Caco-2 (cell line): ENCODE measurements around the gene UPK3BL2. TPM values are rescaled to one million over a fixed set of nuclear protein-coding genes. Genes with fewer than 3 reads are reported as not detected.
A peak's percentile ranks its signal among the peaks of the same experiment; 100 is the strongest.
"Not testable (repeated sequence)": the region's sequence is repeated elsewhere in the genome, so short reads cannot be mapped to it uniquely, and the experiment has no call there.

Source experiments
- BruUV-seq: library from RNA; stranded (reverse); fragments of 400-500 nt; replicated peaks from 2 replicates; lab custom pipeline; 2021; lab: Mats Ljungman, UMichigan
- CTCF ChIA-PET: fragments of 300-600 bp; sonication (Branson Sonifier 250); formaldehyde crosslinking; loops from one replicate; lab custom pipeline; 2022; ENCODE audit warnings: antibody characterized with exemption; lab: Charles Lee
- POLR2A ChIA-PET: fragments of 300-600 bp; sonication (Branson Sonifier 250); formaldehyde crosslinking; loops from one replicate; lab custom pipeline; 2022; ENCODE audit warnings: antibody characterized with exemption; lab: Charles Lee
- DNase-seq, 2 experiments: peaks; one replicate each; pipeline versions ENCODE4 v3.0.0 to v3.0.0-alpha.2; 2020 to 2022
- H3K27me3 ChIP-seq: replicated peaks from 2 replicates; pipeline ENCODE4 v1.6.0; 2011; ENCODE audit warnings: low read length; ENCODE audit not compliant: control insufficient read depth, insufficient read depth
- H3K36me3 ChIP-seq: 2 replicates; pipeline ENCODE4 v1.5.1; 2011; ENCODE audit warnings: low read length; ENCODE audit not compliant: control insufficient read depth, insufficient read depth
- H3K4me1 ChIP-seq: fragments of 250-450 bp; sonication (Bioruptor Pico); 2 replicates; pipeline ENCODE4 v1.5.1; 2020; ENCODE audit warnings: mild to moderate bottlenecking
- H3K4me3 ChIP-seq: 2 replicates; pipeline ENCODE4 v1.5.1; 2011; ENCODE audit warnings: low read depth, mild to moderate bottlenecking, control low read depth, low read length
- H3K9me3 ChIP-seq: fragments of 250-450 bp; sonication (Bioruptor Pico); 2 replicates; pipeline ENCODE4 v1.5.1; 2020; ENCODE audit warnings: mild to moderate bottlenecking, moderate library complexity
- H3K27ac Mint-ChIP-seq: one replicate; pipeline ENCODE4 v1.8.0; 2022; ENCODE audit warnings: mixed read lengths; ENCODE audit not compliant: unreplicated experiment
- H3K27me3 Mint-ChIP-seq: one replicate; pipeline ENCODE4 v1.8.0; 2022; ENCODE audit warnings: mixed read lengths; ENCODE audit not compliant: insufficient read depth, unreplicated experiment
- H3K36me3 Mint-ChIP-seq: one replicate; pipeline ENCODE4 v1.8.0; 2022; ENCODE audit warnings: mild to moderate bottlenecking, mixed read lengths; ENCODE audit not compliant: insufficient read depth, unreplicated experiment
- H3K4me1 Mint-ChIP-seq: one replicate; pipeline ENCODE4 v1.8.0; 2022; ENCODE audit warnings: low read depth, mixed read lengths; ENCODE audit not compliant: unreplicated experiment
- H3K4me3 Mint-ChIP-seq: one replicate; pipeline ENCODE4 v1.8.0; 2022; ENCODE audit warnings: mild to moderate bottlenecking, moderate library complexity, mixed read lengths; ENCODE audit not compliant: unreplicated experiment
- H3K9me3 Mint-ChIP-seq: one replicate; pipeline ENCODE4 v1.8.0; 2022; ENCODE audit warnings: mixed read lengths; ENCODE audit not compliant: unreplicated experiment
- intact Hi-C: fragments of 100-400 bp; cut with micrococcal nuclease; formaldehyde crosslinking; loops from one replicate; pipeline ENCODE4 v1.10.0; 2022; ENCODE audit not compliant: unreplicated experiment
- total RNA-seq: library from RNA; stranded (reverse); gene quantifications from 2 replicates; pipeline ENCODE4 v1.2.3, GENCODE V29; 2022
- TF ChIP-seq, protein P1 (sequence below), 2 experiments: fragments of 200-600 bp in 1 of 2; IDR thresholded peaks; 1 replicate in 1 of 2; 2 replicates in 1 of 2; pipeline versions ENCODE4 v1.5.1 to v1.8.0; 2011 to 2022; ENCODE audit warnings: antibody characterized with exemption in 1 of 2, control low read depth in 1 of 2, inconsistent platforms in 1 of 2, low read depth in 1 of 2, low read length in 1 of 2, mild to moderate bottlenecking in 1 of 2, moderate library complexity in 1 of 2; ENCODE audit not compliant: insufficient read depth in 1 of 2, severe bottlenecking in 1 of 2, unreplicated experiment in 1 of 2

UPK3BL2 gene
- total RNA-seq, 1 experiment from 2014 or later = 11.2 TPM

DNA sequence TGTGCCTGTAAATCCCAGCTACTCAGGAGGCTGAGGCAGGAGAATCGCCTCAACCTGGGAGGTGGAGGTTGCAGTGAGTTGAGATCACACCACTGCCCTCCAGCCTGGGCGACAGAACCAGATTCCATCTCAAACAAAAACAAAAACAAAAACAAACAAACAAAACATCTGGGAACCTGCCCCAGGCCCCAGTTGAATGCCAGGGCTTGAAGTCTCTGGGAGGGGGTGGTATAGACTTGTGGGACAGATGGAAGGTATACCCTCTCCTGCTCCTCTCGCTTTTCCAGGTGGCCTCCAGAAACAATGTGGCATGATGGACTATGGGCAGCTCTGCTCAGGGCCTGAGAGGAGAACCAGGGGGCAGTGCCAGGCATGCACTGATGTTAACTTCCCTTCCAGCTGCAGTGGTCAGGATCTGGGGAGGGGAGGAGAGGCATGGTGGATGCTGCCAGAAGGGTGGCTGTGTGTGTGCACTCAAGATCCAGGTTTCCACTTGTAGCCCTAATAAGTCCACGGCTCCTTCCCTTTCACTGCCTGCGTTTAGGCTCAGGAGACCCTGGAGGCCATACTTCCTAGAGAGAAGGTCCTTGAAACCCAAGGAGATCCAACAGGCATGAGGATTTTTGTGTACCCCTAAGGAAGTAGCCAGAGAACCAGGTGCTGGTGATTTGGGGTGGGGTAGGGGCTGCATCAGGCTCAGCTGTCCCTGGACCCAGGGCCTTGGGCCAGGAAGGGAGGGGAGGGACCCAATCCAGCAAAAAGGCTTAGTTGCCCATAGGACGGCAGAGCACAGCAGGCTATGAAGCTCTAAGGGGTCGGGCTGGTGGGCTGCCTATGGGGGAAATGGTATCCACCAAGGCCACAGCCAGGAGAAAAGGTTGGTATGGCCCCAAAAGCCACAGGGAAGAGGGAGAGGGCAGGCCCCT, 34.1 kb upstream of the UPK3BL2 start:
- H3K4me1 ChIP-seq, H3K27me3 ChIP-seq, H3K9me3 Mint-ChIP-seq, H3K27me3 Mint-ChIP-seq, CTCF ChIA-PET, H3K36me3 ChIP-seq, H3K4me3 ChIP-seq, H3K27ac Mint-ChIP-seq, POLR2A ChIA-PET, H3K9me3 ChIP-seq, H3K36me3 Mint-ChIP-seq, intact Hi-C loops, BruUV-seq, H3K4me3 Mint-ChIP-seq, H3K4me1 Mint-ChIP-seq: not testable (repeated sequence)
- peak in 1 of 2 experiments; percentile 1 for DNase-seq

DNA sequence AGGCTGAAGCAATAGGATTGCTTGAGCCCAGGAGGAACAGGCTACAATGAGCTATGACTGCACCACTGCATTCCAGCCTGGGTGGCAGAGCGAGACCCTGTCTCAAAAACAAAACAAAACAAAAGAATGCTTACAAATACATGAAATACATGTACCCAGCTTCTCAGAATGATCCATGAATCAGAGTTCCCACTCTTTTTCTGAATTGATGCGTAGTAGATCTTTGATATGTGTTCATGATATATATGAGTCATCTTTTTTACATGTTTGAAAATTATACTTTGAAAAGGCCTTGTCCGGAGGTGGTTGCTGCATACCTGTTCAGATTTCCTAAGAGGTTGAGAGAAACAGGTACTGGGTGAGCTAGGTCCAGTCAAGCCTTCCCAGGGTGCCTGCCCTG, 32.9 kb upstream of the UPK3BL2 start:
- H3K9me3 ChIP-seq, intact Hi-C loops, H3K27ac Mint-ChIP-seq, BruUV-seq, CTCF ChIA-PET, H3K9me3 Mint-ChIP-seq, H3K4me1 ChIP-seq, H3K27me3 ChIP-seq, H3K4me3 ChIP-seq, H3K4me1 Mint-ChIP-seq, H3K4me3 Mint-ChIP-seq, DNase-seq, H3K36me3 ChIP-seq, H3K36me3 Mint-ChIP-seq, POLR2A ChIA-PET, H3K27me3 Mint-ChIP-seq: not testable (repeated sequence)

DNA sequence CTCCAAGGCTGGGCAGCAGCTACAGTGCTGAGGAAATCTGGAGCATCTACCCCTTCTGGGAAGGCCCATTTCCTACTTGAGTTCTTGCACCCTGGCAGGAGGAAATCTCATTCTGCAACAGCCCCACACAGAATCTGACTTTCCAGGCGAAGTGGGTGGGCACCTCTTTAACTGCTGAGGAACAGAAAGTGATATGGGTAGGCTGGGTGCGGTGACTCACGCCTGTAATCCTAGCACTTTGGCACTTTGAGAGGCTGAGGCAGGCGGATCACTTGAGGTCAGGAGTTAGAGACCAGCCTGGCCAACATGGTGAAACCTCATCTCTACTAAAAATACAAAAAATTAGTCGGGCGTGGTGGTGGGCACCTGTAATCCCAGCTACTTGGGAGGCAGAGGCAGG, 31.1 kb upstream of the UPK3BL2 start:
- intact Hi-C loops, BruUV-seq, H3K4me3 ChIP-seq, H3K27me3 ChIP-seq, CTCF ChIA-PET, H3K27me3 Mint-ChIP-seq, H3K4me3 Mint-ChIP-seq, DNase-seq, H3K36me3 ChIP-seq, H3K4me1 ChIP-seq, H3K36me3 Mint-ChIP-seq, H3K9me3 Mint-ChIP-seq, H3K9me3 ChIP-seq, H3K4me1 Mint-ChIP-seq, POLR2A ChIA-PET, H3K27ac Mint-ChIP-seq: not testable (repeated sequence)

DNA sequence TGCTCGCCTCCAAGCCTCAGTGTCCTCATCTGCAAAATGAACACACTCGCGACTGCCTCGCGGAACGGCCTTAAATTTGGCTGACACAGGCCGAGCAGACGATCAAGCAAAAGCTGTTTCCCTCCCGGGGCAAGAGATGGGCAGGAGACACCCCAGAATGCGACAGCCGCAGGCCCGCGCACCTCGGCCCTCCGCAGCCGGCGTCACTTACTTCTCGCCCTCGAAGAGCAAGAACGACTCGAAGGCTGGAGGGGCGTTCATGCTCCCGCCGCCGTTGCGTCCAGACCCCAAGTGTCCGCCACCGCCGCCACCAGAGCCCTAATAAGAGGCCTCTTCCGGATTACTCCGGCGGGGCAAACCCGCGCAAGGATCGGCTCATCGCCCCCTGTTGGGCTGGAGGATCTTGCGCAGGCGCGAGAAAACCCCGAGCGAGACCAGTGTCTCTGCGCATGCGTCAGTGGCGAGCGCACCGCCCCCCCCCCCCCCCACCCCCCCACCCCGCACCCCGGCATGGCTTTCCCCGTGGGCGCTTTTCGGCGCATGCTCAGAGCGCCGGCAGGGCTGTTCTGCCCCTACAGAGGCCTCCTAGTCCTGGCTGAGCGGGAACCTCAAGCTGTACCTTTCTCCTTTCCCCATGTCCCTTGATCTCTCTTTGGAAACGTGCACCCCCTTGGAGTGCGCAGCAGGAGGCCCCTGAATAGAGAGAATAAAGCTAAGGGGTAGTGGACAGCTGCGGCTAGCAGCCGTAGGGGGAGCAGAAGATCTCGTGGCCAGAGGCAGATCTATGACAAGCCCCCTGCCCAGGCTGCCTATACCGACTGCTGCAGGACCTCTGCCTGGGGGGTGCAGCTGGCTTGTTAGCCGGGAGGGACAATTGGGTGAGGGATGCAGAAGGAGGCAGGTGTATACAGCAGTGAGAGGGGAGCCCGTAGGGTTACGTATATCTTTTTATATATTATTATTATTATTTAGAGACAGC, 29.1 kb upstream of the UPK3BL2 start, which contains the start of gene POLR2J3:
TSS of gene POLR2J3 (minus strand) at position 323 of the 979 bp plus-strand sequence. CDS start at position 261, 62 bp downstream.
- TF ChIP-seq, protein P1, sequence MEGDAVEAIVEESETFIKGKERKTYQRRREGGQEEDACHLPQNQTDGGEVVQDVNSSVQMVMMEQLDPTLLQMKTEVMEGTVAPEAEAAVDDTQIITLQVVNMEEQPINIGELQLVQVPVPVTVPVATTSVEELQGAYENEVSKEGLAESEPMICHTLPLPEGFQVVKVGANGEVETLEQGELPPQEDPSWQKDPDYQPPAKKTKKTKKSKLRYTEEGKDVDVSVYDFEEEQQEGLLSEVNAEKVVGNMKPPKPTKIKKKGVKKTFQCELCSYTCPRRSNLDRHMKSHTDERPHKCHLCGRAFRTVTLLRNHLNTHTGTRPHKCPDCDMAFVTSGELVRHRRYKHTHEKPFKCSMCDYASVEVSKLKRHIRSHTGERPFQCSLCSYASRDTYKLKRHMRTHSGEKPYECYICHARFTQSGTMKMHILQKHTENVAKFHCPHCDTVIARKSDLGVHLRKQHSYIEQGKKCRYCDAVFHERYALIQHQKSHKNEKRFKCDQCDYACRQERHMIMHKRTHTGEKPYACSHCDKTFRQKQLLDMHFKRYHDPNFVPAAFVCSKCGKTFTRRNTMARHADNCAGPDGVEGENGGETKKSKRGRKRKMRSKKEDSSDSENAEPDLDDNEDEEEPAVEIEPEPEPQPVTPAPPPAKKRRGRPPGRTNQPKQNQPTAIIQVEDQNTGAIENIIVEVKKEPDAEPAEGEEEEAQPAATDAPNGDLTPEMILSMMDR (IDR thresholded peaks at IDR 0.05; ENCODE audit: insufficient read depth in 1 of 2, low read depth in 1 of 2, low read length in 1 of 2, severe bottlenecking in 1 of 2, unreplicated experiment in 1 of 2) = peak; percentile 61 to 81
- H3K27me3 ChIP-seq, H3K9me3 ChIP-seq, BruUV-seq, H3K27ac Mint-ChIP-seq, intact Hi-C loops, H3K9me3 Mint-ChIP-seq, H3K36me3 ChIP-seq, H3K36me3 Mint-ChIP-seq, H3K4me1 Mint-ChIP-seq, H3K4me1 ChIP-seq, H3K27me3 Mint-ChIP-seq: not testable (repeated sequence)
- POLR2A ChIA-PET = interaction anchor here (0.6 kb wide), 1 partner anchor 503 kb away, joined by 4 read pairs; the partner anchor contains the start of gene ARMC10
- H3K4me3 Mint-ChIP-seq = peak within 1 kb of the TSS; percentile 67
- H3K4me3 ChIP-seq = peak within 1 kb of the TSS; percentile 51
- CTCF ChIA-PET = interaction anchor here (0.6 to 0.9 kb wide), 3 partner anchors 176 to 529 kb away, joined by 3 to 5 read pairs (median 4); no protein-coding TSS in a partner anchor
- peak; percentile 97 to 100 for DNase-seq

DNA sequence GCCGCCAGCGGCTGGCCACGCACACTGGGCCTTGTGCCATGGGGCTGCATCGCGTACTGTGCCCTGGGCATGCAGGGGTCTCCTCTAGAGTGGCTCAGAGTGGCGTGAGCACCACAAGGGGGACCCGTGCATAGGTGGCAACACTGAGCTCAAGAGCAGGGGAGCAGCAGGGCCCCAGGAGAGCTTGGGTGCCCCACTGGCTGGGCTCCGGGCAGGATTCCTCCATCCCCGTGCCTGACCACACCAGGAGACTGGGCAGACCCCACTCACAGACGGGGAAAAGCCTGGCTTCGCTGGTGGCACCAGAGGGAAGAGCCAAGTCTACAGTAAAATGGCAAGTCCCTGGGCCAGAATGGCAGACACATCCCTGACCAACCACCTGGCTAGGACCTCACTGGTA, 25.1 kb upstream of the UPK3BL2 start:
- BruUV-seq, H3K27ac Mint-ChIP-seq, H3K4me3 Mint-ChIP-seq, POLR2A ChIA-PET, DNase-seq, intact Hi-C loops, H3K36me3 ChIP-seq, H3K9me3 Mint-ChIP-seq, H3K36me3 Mint-ChIP-seq, H3K4me3 ChIP-seq, CTCF ChIA-PET, H3K9me3 ChIP-seq, H3K4me1 ChIP-seq, H3K4me1 Mint-ChIP-seq, H3K27me3 ChIP-seq, H3K27me3 Mint-ChIP-seq: not testable (repeated sequence)
